Purkinje cell (primary cell): ENCODE data around the gene ERC1. TPM values are rescaled to one million over a fixed set of nuclear protein-coding genes. Genes with fewer than 3 reads are reported as not detected.

ENCODE experiments used
- polyA plus RNA-seq: library from polyadenylated mRNA; unstranded; fragments of >200 nt; fragmentation: Nextera tagmentation; gene quantifications from 2 replicates; pipeline ENCODE4 v1.2.1, GENCODE V29; 2014

Gene ERC1
- polyA plus RNA-seq: 3.5 and 5.7 TPM in 2 replicates

DNA sequence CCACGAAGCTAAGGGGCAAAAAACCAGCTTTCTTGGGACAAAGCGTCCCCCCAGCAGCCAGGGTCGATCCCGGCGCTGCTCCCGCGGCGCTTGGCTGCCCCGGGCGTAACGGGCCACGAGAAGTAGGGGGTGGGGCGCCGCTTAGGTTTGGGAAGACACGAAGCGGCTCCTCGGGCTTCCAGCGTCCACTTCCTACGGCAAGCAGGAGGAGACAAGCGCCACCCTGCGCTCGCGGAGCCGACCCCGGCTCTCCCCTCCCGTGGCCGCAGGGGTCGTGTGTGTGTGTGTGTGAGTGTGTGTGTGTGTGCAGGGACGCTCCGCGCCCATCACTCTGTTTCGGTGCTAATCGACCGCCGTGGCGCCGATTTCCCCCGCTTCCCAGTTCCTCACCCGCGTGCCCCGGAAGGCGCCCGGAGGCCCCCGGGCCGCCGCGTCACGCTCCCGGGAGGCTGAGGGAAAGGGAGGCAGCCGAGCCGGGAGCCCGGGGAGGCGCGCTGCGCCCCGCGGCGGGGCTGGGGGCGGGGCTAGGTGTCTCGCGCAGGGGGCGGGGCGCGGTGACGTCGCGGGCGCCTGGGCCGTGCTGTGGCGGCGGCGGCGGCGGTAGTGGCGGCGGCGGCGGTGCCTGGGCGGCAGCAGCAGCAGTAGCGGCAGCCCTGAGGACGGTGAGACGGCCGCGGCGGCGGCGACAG lies at the start of gene ERC1:
TSS of gene ERC1 (plus strand) at position 563 of the 689 bp plus-strand sequence. CDS start 36,681 bp downstream, outside the sequence.

DNA sequence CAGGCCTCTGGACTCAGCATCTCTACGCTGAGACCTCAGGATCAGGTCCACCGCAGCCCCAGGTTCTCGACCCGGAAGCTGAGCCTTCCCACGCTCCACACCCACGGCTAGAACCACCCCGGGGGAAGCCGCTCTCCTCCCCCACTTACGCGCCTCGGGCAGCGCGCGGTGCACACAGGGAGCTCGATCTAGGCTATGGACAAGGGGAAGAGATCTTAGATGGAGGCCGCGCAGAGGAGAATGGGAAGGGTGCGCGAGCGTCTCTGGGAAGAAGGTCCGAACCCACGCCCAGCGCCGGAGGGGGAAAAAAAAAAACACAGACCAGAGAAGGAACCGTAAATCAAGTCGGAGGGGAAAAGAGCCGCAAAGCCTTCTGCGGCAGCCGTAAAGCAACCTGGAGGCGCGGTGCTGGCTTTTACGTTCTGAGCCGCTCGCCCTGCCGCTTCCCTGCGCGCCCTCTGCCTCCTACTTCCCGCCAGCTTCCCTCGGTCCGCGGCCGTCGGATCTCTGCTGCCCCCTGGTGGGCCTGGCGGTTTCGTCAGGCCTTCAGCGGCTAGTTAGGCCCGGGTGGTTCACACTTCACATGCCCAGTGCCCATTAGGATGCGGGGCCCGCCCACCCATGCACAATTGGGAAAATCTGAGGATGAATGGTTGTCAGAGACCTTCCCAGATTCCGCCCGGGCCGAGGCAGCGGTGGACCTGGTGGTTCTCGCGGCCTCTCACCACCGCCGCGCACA lies 41.4 kb upstream of the ERC1 start, which contains the start of gene RAD52:
TSS of gene RAD52 (minus strand) at position 242 of the 739 bp plus-strand sequence. CDS start 16,636 bp downstream, outside the sequence.

Other genes with a start within 250 kb of the ERC1 start
- 43.3 and 45.4 TPM in 2 replicates for gene WNK1, start 238.6 kb upstream of the ERC1 start, polyA plus RNA-seq
- 3.2 and 4.4 TPM in 2 replicates for gene RAD52, start 41.5 kb upstream of the ERC1 start, polyA plus RNA-seq